T-cell (primary cell): ENCODE results near the gene ASS1. TPM values are rescaled to one million over a fixed set of nuclear protein-coding genes. Genes with fewer than 3 reads are reported as not detected.

ENCODE experiments used
- ATAC-seq, 4 experiments: fragments of 200-7000 bp in 3 of 4; fragments of 150-1000 bp in 1 of 4; cut with Tn5 transposase; replicated peaks in 1 of 4; 1 replicate in 3 of 4; 2 replicates in 1 of 4; pipeline ENCODE4 v1.10.0; 2021; ENCODE audit warnings: moderate library complexity in 3 of 4, mild to moderate bottlenecking in 2 of 4, moderate number of reproducible peaks in 1 of 4
- CTCF ChIA-PET, 2 donors: fragments of 300-600 bp; sonication (Branson Sonifier 250); formaldehyde crosslinking; loops; one replicate each; lab custom pipeline; 2022; ENCODE audit warnings: antibody characterized with exemption in 2 of 2; lab: Charles Lee
- POLR2A ChIA-PET, 2 donors: fragments of 300-600 bp; sonication (Branson Sonifier 250); formaldehyde crosslinking; loops; one replicate each; lab custom pipeline; 2022; ENCODE audit warnings: antibody characterized with exemption in 2 of 2; lab: Charles Lee
- DNase-seq, 35 experiments: peaks; one replicate each; pipeline versions ENCODE4 v3.0.0 to v3.0.0-alpha.2; 2013 to 2023
- H3K27ac ChIP-seq: one replicate; pipeline ENCODE4 v1.5.1; 2013; ENCODE audit warnings: low read length
- H3K27me3 ChIP-seq, 2 experiments: replicated peaks in 1 of 2; 1 replicate in 1 of 2; 2 replicates in 1 of 2; pipeline versions ENCODE4 v1.6.1 to v1.7.0; 2013; ENCODE audit warnings: low read length in 1 of 2, mixed read lengths in 1 of 2; ENCODE audit not compliant: control insufficient read depth in 2 of 2, insufficient read depth in 2 of 2; ENCODE audit errors: extremely low read depth in 1 of 2
- H3K36me3 ChIP-seq, 2 donors: 1 replicate in 1 of 2; 2 replicates in 1 of 2; pipeline versions ENCODE4 v1.6.1 to v1.7.0; 2013; ENCODE audit warnings: low read length in 1 of 2; ENCODE audit not compliant: control insufficient read depth in 2 of 2, insufficient read depth in 1 of 2; ENCODE audit errors: extremely low read depth in 1 of 2
- H3K4me1 ChIP-seq, 2 experiments: 1 replicate in 1 of 2; 2 replicates in 1 of 2; pipeline versions ENCODE4 v1.6.1 to v1.7.0; 2013; ENCODE audit warnings: low read length in 2 of 2, mixed read lengths in 1 of 2; ENCODE audit not compliant: insufficient read depth in 2 of 2, control insufficient read depth in 1 of 2; ENCODE audit errors: extremely low read depth in 1 of 2
- H3K4me3 ChIP-seq, 2 donors: 1 replicate in 1 of 2; 2 replicates in 1 of 2; pipeline versions ENCODE4 v1.5.1 to v1.7.0; 2013; ENCODE audit warnings: mild to moderate bottlenecking in 2 of 2, low read length in 1 of 2, moderate library complexity in 1 of 2; ENCODE audit not compliant: control insufficient read depth in 1 of 2; ENCODE audit errors: extremely low read depth in 1 of 2
- H3K9me3 ChIP-seq: 2 replicates; pipeline ENCODE4 v1.7.0; 2013
- H3K27ac Mint-ChIP-seq, 2 donors: one replicate each; pipeline ENCODE4 v1.8.0; 2020 to 2021; ENCODE audit warnings: mild to moderate bottlenecking in 2 of 2, mixed read lengths in 2 of 2
- H3K27me3 Mint-ChIP-seq, 2 donors: one replicate each; pipeline ENCODE4 v1.8.0; 2021 to 2022; ENCODE audit warnings: mixed read lengths in 2 of 2
- H3K36me3 Mint-ChIP-seq: one replicate; pipeline ENCODE4 v1.8.0; 2021; ENCODE audit warnings: mixed read lengths
- H3K4me1 Mint-ChIP-seq, 3 donors: one replicate each; pipeline ENCODE4 v1.8.0; 2020 to 2022; ENCODE audit warnings: mixed read lengths in 3 of 3, mild to moderate bottlenecking in 1 of 3
- H3K4me3 Mint-ChIP-seq, 3 donors: one replicate each; pipeline ENCODE4 v1.8.0; 2020 to 2022; ENCODE audit warnings: mild to moderate bottlenecking in 3 of 3, mixed read lengths in 3 of 3, moderate library complexity in 3 of 3
- H3K9me3 Mint-ChIP-seq, 3 donors: one replicate each; pipeline ENCODE4 v1.8.0; 2020 to 2022; ENCODE audit warnings: mixed read lengths in 3 of 3
- WGBS: methylation state at CpG from one replicate; pipeline ENCODE4 v1.1.5; 2013; ENCODE audit warnings: missing lambda C conversion rate; ENCODE audit not compliant: insufficient coverage; 5-methylcytosine and 5-hydroxymethylcytosine counted together
- total RNA-seq, 35 experiments: library from RNA in 6 of 35; stranded (reverse) in 6 of 35; fragments of 120-200 nt in 1 of 35; gene quantifications; one replicate each; pipeline versions ENCODE4 v1.2.1 to v1.2.4 and lab custom pipeline; 2013 to 2026

Gene ASS1
- total RNA-seq, 5 donors from 2014 or later (not counting 1 experiment from before 2014, with no cell fraction given): 0.92 to 2.1 (median 1.2) TPM; not detected in 2

- CTCF ChIA-PET: no interaction called here
- Mint-ChIP-seq H3K27ac (no peak overlapping the region), H3K36me3 (peaks cover 4% of the 10 kb centered on the region), H3K4me1 (no peaks in the 10 kb centered on the region), H3K9me3 (peaks cover 0 to 11% (median 6%) of the 10 kb centered on the region in 3 donors), H3K27me3 (peaks cover 17 to 62% of the 10 kb centered on the region in 2 donors), H3K4me3 (no peak overlapping the region)
- Histone ChIP-seq H3K36me3 (no peaks in the 10 kb centered on the region), H3K27me3 (peaks cover 2 to 64% of the 10 kb centered on the region in 2 experiments), H3K4me1 (peaks cover 0 to 4% of the 10 kb centered on the region in 2 experiments), H3K27ac (no peak overlapping the region), H3K4me3 (no peak overlapping the region), H3K9me3 (no peaks in the 10 kb centered on the region)
- WGBS: 72% methylated on average over 5 of the region's 6 CpGs
- DNase-seq (no peak), ATAC-seq (no peak)
- POLR2A ChIA-PET: no interaction called here
These were observed 6.3 kb upstream of the ASS1 start for GRCh38 chr9:130438382-130438981.

DNA sequence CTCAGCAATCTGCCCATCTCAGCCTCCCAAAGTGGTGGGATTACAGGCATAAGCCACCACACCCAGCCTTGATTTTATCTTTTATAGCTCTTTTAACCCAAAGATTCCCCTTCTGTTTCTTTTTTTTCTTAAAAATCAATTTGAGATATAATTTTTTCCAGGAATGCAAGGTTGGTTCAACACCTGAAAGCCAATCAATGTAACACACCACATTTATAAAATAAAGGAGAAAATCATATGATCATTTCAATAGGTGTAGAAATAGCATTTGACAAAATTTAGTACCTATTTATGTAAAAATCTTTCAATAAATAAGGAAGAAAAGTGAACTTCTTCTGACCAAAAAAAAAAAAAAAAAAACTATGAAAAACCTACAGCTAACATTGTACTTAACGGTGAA, 3.7 kb upstream of the ASS1 start:
- POLR2A ChIA-PET: no interaction called here
- no CpG with 5 or more reads among the region's 1 CpG for WGBS

GRCh38 chr9:130442746-130443455, 1.9 kb upstream of the ASS1 start:
- POLR2A ChIA-PET: no interaction called here
- ATAC-seq (no peak), DNase-seq (no peak)
- H3K4me3 ChIP-seq: no peak overlapping the region
- Mint-ChIP-seq H3K4me1 (peaks cover 0 to 3% (median 0%) of the 10 kb centered on the region in 3 donors), H3K27ac (no peak overlapping the region), H3K9me3 (peaks cover 0 to 11% (median 6%) of the 10 kb centered on the region in 3 donors), H3K27me3 (peaks cover 19 to 52% of the 10 kb centered on the region in 2 donors), H3K4me3 (peak overlapping the region in 1 of 3 donors; percentile 45), H3K36me3 (peaks cover 4% of the 10 kb centered on the region)
- peaks cover 0 to 76% of the 10 kb centered on the region in 2 experiments for H3K27me3 ChIP-seq
- H3K9me3 ChIP-seq: no peaks in the 10 kb centered on the region
- H3K36me3 ChIP-seq: no peaks in the 10 kb centered on the region
- 92% methylated on average over 4 of the region's 9 CpGs for WGBS
- peaks cover 0 to 12% of the 10 kb centered on the region in 2 experiments for H3K4me1 ChIP-seq
- H3K27ac ChIP-seq: no peak overlapping the region
- CTCF ChIA-PET: no interaction called here

More for the DNA sequence above, 3.7 kb upstream of the ASS1 start:
- Histone ChIP-seq H3K9me3 (no peaks in the 10 kb centered on the region), H3K4me3 (no peak overlapping the region), H3K36me3 (no peaks in the 10 kb centered on the region), H3K4me1 (peaks cover 0 to 12% of the 10 kb centered on the region in 2 experiments), H3K27ac (no peak overlapping the region), H3K27me3 (peaks cover 2 to 69% of the 10 kb centered on the region in 2 experiments)
- H3K27me3 Mint-ChIP-seq: peaks cover 18 to 54% of the 10 kb centered on the region in 2 donors
- peaks cover 0 to 11% (median 6%) of the 10 kb centered on the region in 3 donors for H3K9me3 Mint-ChIP-seq
- CTCF ChIA-PET: interaction anchor here in 1 of 2 donors (0.6 kb wide), 1 partner anchor 1985 kb away, joined by 3 read pairs; no protein-coding TSS in a partner anchor
- peaks cover 4% of the 10 kb centered on the region for H3K36me3 Mint-ChIP-seq
- H3K4me3 Mint-ChIP-seq: no peak overlapping the region
- peaks cover 0 to 2% (median 0%) of the 10 kb centered on the region in 3 donors for H3K4me1 Mint-ChIP-seq
- no peak overlapping the region for H3K27ac Mint-ChIP-seq
- ATAC-seq (no peak), DNase-seq (no peak)

GRCh38 chr9:130443456-130443801, 1.3 kb upstream of the ASS1 start:
- Mint-ChIP-seq H3K36me3 (peaks cover 4% of the 10 kb centered on the region), H3K4me1 (peaks cover 0 to 3% (median 0%) of the 10 kb centered on the region in 3 donors), H3K4me3 (peak overlapping the region; percentile 17 to 45 (median 21)), H3K27me3 (peaks cover 19 to 53% of the 10 kb centered on the region in 2 donors), H3K9me3 (peaks cover 0 to 11% (median 6%) of the 10 kb centered on the region in 3 donors), H3K27ac (no peak overlapping the region)
- DNase-seq: no peak
- Histone ChIP-seq H3K27ac (no peak overlapping the region), H3K36me3 (no peaks in the 10 kb centered on the region), H3K4me3 (no peak overlapping the region), H3K4me1 (peaks cover 0 to 12% of the 10 kb centered on the region in 2 experiments), H3K27me3 (peaks cover 0 to 75% of the 10 kb centered on the region in 2 experiments), H3K9me3 (no peaks in the 10 kb centered on the region)
- ChIA-PET CTCF (no interaction called here), POLR2A (no interaction called here)
- 65% methylated on average over 3 of the region's 6 CpGs for WGBS
- ATAC-seq: no peak

DNA sequence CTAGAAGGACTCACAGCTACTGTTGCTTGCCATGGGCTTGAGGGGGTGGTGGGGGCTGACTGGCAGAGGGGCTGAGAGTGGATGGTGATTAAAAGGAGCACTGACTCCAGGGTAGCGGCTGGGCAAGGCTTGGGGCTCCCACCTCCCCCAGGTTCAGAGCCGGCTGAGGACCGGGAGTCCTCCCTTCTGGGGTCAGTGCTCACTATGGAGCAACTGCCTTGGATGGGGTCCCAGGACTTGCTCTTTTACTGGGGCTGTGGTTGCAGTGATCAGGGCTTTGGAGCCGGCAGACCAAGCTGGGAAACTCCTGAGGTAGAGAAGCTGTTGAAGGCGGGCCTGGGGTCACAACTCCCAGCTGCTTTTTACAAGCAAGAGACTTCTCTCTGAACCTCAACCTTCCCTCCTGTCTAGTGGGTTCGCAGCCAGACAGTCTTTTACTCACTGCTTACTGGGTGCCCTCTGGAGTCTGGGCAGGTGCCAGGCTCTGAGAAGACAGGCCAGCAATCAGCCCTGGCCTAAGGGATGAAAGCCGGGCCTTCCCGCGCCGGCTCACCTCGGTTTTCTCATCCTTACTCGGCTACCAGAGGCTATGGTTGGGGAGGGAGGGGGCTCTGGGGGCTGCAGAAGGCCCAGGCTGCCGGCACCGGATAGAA, 795 bp upstream of the ASS1 start:
- Histone ChIP-seq H3K4me3 (no peak overlapping the region), H3K27me3 (peaks cover 0 to 75% of the 10 kb centered on the region in 2 experiments), H3K4me1 (peaks cover 0 to 12% of the 10 kb centered on the region in 2 experiments), H3K36me3 (no peaks in the 10 kb centered on the region), H3K9me3 (no peaks in the 10 kb centered on the region), H3K27ac (no peak overlapping the region)
- no peak overlapping the region for H3K27ac Mint-ChIP-seq
- no peak for ATAC-seq
- peaks cover 0 to 11% (median 6%) of the 10 kb centered on the region in 3 donors for H3K9me3 Mint-ChIP-seq
- WGBS: 64% methylated on average over 6 of the region's 14 CpGs
- no peak for DNase-seq
- CTCF ChIA-PET: no interaction called here
- peak overlapping the region; percentile 17 to 45 (median 21) for H3K4me3 Mint-ChIP-seq
- H3K27me3 Mint-ChIP-seq: peaks cover 22 to 52% of the 10 kb centered on the region in 2 donors
- peaks cover 4% of the 10 kb centered on the region for H3K36me3 Mint-ChIP-seq
- POLR2A ChIA-PET: no interaction called here
- H3K4me1 Mint-ChIP-seq: peaks cover 0 to 3% (median 0%) of the 10 kb centered on the region in 3 donors

DNA sequence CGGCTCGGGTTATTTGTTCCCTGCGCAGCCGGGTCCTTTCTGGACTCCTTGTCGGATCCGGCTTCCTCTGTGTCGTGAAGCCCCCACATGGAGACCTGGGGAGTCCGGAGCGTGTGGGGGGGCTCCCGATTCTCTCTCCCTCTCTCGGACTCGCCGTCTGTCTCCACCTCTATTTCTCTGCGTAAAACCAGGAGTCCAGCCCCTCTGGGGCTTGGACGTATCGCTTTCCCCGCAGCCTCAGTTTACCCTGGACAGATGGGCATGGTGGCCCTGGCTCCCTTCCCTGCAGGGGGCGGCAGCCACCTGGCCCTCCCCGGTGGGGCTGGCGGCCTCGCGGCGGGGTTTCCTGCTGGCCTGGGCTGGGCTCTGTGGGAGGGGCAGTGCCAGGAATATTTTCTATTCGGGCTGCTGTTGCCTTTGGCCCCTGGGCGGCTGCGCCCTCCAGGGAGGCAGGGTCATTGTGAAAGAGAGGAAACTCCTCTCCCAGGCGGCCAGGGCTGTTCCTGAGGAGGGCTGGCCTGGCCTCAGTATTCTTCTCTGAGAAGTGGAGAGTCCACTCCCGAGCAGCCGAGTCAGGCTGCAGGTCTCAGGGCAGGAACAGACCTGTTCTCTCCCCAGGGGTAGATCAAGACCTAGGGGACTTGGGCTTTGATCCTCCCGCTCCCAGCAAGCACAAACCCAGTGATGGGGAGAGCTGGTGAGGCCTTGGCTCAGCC, 665 bp downstream of the ASS1 start:
- no peaks in the 10 kb centered on the region for H3K36me3 ChIP-seq
- Mint-ChIP-seq H3K36me3 (peaks cover 4% of the 10 kb centered on the region), H3K9me3 (peaks cover 0 to 11% (median 6%) of the 10 kb centered on the region in 3 donors), H3K4me1 (peaks cover 0 to 3% (median 0%) of the 10 kb centered on the region in 3 donors), H3K27me3 (peaks cover 15 to 54% of the 10 kb centered on the region in 2 donors), H3K4me3 (peak overlapping the region in 1 of 3 donors; percentile 65), H3K27ac (no peak overlapping the region)
- peak overlapping the region in 1 of 2 donors; percentile 44 for H3K4me3 ChIP-seq
- H3K27ac ChIP-seq: no peak overlapping the region
- no peaks in the 10 kb centered on the region for H3K9me3 ChIP-seq
- CTCF ChIA-PET: no interaction called here
- H3K4me1 ChIP-seq: peaks cover 0 to 12% of the 10 kb centered on the region in 2 experiments
- ATAC-seq (no peak), DNase-seq (no peak)
- POLR2A ChIA-PET: no interaction called here
- peaks cover 0 to 79% of the 10 kb centered on the region in 2 experiments for H3K27me3 ChIP-seq
- 27% methylated on average over 20 of the region's 30 CpGs for WGBS
